Lower leg skin (tissue), 3 donors: ENCODE results near the gene LOXL1.

Experiments
- POLR2A ChIP-seq, 2 donors: fragments of 450-650 bp; IDR thresholded peaks; one replicate each; pipeline ENCODE4 v1.6.1; 2016 to 2017; ENCODE audit warnings: antibody characterized with exemption in 2 of 2, mild to moderate bottlenecking in 1 of 2, moderate library complexity in 1 of 2
- TF ChIP-seq, protein P1 (sequence below), 3 donors: fragments of 450-650 bp; IDR thresholded peaks; one replicate each; pipeline ENCODE4 v1.5.1; 2016; ENCODE audit warnings: antibody characterized with exemption in 3 of 3, mild to moderate bottlenecking in 3 of 3, moderate library complexity in 2 of 3

DNA sequence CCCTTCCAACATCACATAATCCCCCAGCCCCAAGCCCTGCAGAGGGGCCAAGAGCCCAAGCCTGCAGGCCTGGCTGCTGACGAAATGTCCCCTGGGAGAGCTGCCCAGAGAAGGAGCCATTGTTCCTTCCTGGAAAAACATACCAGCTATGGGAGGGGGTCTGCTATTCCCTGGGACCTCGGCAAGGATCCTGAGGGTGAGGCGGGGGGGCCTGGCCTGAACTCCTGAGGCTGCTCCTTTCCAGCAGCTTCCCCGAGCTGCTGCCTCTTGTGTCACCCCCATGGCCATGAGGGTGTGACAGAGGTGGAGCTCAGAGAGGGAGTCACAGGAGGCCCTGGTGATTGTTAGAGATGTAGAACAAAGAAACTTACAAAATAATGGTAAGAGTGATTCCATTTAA, 12.9 kb downstream of the LOXL1 start:
- TF ChIP-seq, protein P1, sequence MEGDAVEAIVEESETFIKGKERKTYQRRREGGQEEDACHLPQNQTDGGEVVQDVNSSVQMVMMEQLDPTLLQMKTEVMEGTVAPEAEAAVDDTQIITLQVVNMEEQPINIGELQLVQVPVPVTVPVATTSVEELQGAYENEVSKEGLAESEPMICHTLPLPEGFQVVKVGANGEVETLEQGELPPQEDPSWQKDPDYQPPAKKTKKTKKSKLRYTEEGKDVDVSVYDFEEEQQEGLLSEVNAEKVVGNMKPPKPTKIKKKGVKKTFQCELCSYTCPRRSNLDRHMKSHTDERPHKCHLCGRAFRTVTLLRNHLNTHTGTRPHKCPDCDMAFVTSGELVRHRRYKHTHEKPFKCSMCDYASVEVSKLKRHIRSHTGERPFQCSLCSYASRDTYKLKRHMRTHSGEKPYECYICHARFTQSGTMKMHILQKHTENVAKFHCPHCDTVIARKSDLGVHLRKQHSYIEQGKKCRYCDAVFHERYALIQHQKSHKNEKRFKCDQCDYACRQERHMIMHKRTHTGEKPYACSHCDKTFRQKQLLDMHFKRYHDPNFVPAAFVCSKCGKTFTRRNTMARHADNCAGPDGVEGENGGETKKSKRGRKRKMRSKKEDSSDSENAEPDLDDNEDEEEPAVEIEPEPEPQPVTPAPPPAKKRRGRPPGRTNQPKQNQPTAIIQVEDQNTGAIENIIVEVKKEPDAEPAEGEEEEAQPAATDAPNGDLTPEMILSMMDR (IDR thresholded peaks at IDR 0.05), result no peak
- TF ChIP-seq POLR2A (IDR thresholded peaks at IDR 0.05), result no peak
